Naive thymus-derived CD4-positive, alpha-beta T cell (primary cell): ENCODE data around the gene NOVA1. TPM values are rescaled to one million over a fixed set of nuclear protein-coding genes. Genes with fewer than 3 reads are reported as not detected.
"Not testable (repeated sequence)": the region's sequence is repeated elsewhere in the genome, so short reads cannot be mapped to it uniquely, and the experiment has no call there.

Experiments used
- ATAC-seq: fragments of 150-1000 bp; cut with Tn5 transposase; 2 replicates; pipeline ENCODE4 v1.10.0; 2021; ENCODE audit warnings: mild to moderate bottlenecking, moderate library complexity
- CTCF ChIA-PET: fragments of 350-600 bp; sonication (Branson Sonifier 250); formaldehyde crosslinking; loops from one replicate; lab custom pipeline; 2021; ENCODE audit warnings: antibody characterized with exemption; lab: Charles Lee
- POLR2A ChIA-PET: fragments of 350-600 bp; sonication (Branson Sonifier 250); formaldehyde crosslinking; loops from one replicate; lab custom pipeline; 2021; ENCODE audit warnings: antibody characterized with exemption, inconsistent platforms; lab: Charles Lee
- DNase-seq, 9 donors: peaks; one replicate each; pipeline versions ENCODE4 v3.0.0 to v3.0.0-alpha.2; 2020 to 2022; ENCODE audit warnings: mixed read lengths in 1 of 9
- H3K27ac ChIP-seq: one replicate; pipeline ENCODE4 v1.7.0; 2013; ENCODE audit warnings: mild to moderate bottlenecking, low read depth, low read length, moderate library complexity
- H3K27me3 ChIP-seq, 2 donors: one replicate each; pipeline ENCODE4 v1.7.0; 2013; ENCODE audit warnings: low read length in 2 of 2, mild to moderate bottlenecking in 2 of 2, moderate library complexity in 2 of 2; ENCODE audit not compliant: control insufficient read depth in 2 of 2, insufficient read depth in 2 of 2
- H3K36me3 ChIP-seq, 3 experiments: 1 replicate in 2 of 3; 2 replicates in 1 of 3; pipeline ENCODE4 v1.7.0; 2013; ENCODE audit warnings: low read length in 3 of 3, mild to moderate bottlenecking in 3 of 3, moderate library complexity in 1 of 3; ENCODE audit not compliant: insufficient read depth in 3 of 3, control insufficient read depth in 2 of 3
- H3K4me1 ChIP-seq, 2 donors: one replicate each; pipeline ENCODE4 v1.7.0; 2013; ENCODE audit warnings: low read length in 2 of 2, mild to moderate bottlenecking in 2 of 2, moderate library complexity in 1 of 2; ENCODE audit not compliant: control insufficient read depth in 2 of 2, insufficient read depth in 2 of 2
- H3K4me3 ChIP-seq: 2 replicates; pipeline ENCODE4 v1.7.0; 2013; ENCODE audit warnings: mild to moderate bottlenecking, low read length
- H3K9me3 ChIP-seq, 3 experiments: 1 replicate in 2 of 3; 2 replicates in 1 of 3; pipeline ENCODE4 v1.7.0; 2013; ENCODE audit warnings: low read length in 3 of 3; ENCODE audit not compliant: control insufficient read depth in 2 of 3
- H3K27ac Mint-ChIP-seq, 9 donors: one replicate each; pipeline ENCODE4 v1.8.0; 2020 to 2022; ENCODE audit warnings: mixed read lengths in 9 of 9, mild to moderate bottlenecking in 8 of 9, moderate library complexity in 5 of 9, inconsistent platforms in 2 of 9
- H3K27me3 Mint-ChIP-seq, 5 donors: one replicate each; pipeline ENCODE4 v1.8.0; 2021 to 2022; ENCODE audit warnings: mixed read lengths in 5 of 5, mild to moderate bottlenecking in 1 of 5
- H3K36me3 Mint-ChIP-seq, 5 donors: one replicate each; pipeline ENCODE4 v1.8.0; 2020 to 2022; ENCODE audit warnings: mixed read lengths in 5 of 5, mild to moderate bottlenecking in 3 of 5, inconsistent platforms in 1 of 5
- H3K4me1 Mint-ChIP-seq, 7 donors: one replicate each; pipeline ENCODE4 v1.8.0; 2020 to 2022; ENCODE audit warnings: mixed read lengths in 7 of 7, mild to moderate bottlenecking in 3 of 7, inconsistent platforms in 1 of 7
- H3K4me3 Mint-ChIP-seq, 10 donors: one replicate each; pipeline ENCODE4 v1.8.0; 2020 to 2022; ENCODE audit warnings: mild to moderate bottlenecking in 10 of 10, mixed read lengths in 10 of 10, moderate library complexity in 6 of 10, inconsistent platforms in 2 of 10
- H3K9me3 Mint-ChIP-seq, 11 donors: one replicate each; pipeline ENCODE4 v1.8.0; 2020 to 2022; ENCODE audit warnings: mixed read lengths in 11 of 11, mild to moderate bottlenecking in 4 of 11, inconsistent platforms in 1 of 11, moderate library complexity in 1 of 11
- intact Hi-C, 2 donors: fragments of 100-400 bp; cut with micrococcal nuclease; formaldehyde crosslinking; loops; one replicate each; pipeline ENCODE4 v1.15.1; 2023
- polyA plus RNA-seq, 2 donors: library from polyadenylated mRNA; unstranded; fragments of 300-500 nt; fragmentation: Illumina TruSeq; gene quantifications; one replicate each; pipeline ENCODE4 v1.2.3, GENCODE V29; 2021
- total RNA-seq, 6 experiments: library from RNA in 5 of 6; stranded (reverse) in 5 of 6; gene quantifications; 1 replicate in 5 of 6; 2 replicates in 1 of 6; pipeline ENCODE4 v1.2.3 and lab custom pipeline; 2021 to 2026

The NOVA1 gene
- total RNA-seq: under 1 TPM in 2 of 5 experiments, not detected in 3; 0.24 to 0.37 TPM
- polyA plus RNA-seq: not detected
- not detected for total RNA-seq (lab: John Stamatoyannopoulos, UW)

GRCh38 chr14:26597589-26598080, at the start of gene NOVA1:
Gene NOVA1 (minus strand): TSS chr14:26598033. CDS start chr14:26597436, 597 bp downstream.
- Mint-ChIP-seq H3K36me3 (peaks cover 0 to 3% (median 0%) of the 10 kb centered on the region in 5 donors), H3K27me3 (peaks cover 28 to 48% (median 43%) of the 10 kb centered on the region in 5 donors), H3K4me3 (peak within 1 kb of the TSS in 9 of 10 donors; percentile 25 to 66 (median 45)), H3K4me1 (peaks cover 0 to 6% (median 4%) of the 10 kb centered on the region in 7 donors), H3K9me3 (peaks cover 0 to 28% (median 13%) of the 10 kb centered on the region in 11 donors), H3K27ac (peak within 1 kb of the TSS in 1 of 9 donors; percentile 29)
- peaks cover 0 to 4% of the 10 kb centered on the region in 2 donors for H3K27me3 ChIP-seq
- no peaks in the 10 kb centered on the region for H3K36me3 ChIP-seq
- no peak for ATAC-seq
- ChIA-PET CTCF (no interaction called here), POLR2A (no interaction called here)
- intact Hi-C loops: no loop called here
- H3K4me3 ChIP-seq: no peak within 1 kb of the TSS
- DNase-seq: no peak
- H3K4me1 ChIP-seq: no peaks in the 10 kb centered on the region
- H3K27ac ChIP-seq: no peak within 1 kb of the TSS
- no peaks in the 10 kb centered on the region for H3K9me3 ChIP-seq

- DNase-seq, H3K27me3 Mint-ChIP-seq, H3K27me3 ChIP-seq, H3K4me3 Mint-ChIP-seq, H3K4me3 ChIP-seq, CTCF ChIA-PET, H3K4me1 ChIP-seq, POLR2A ChIA-PET, H3K36me3 ChIP-seq, intact Hi-C loops, H3K27ac ChIP-seq, H3K27ac Mint-ChIP-seq, H3K4me1 Mint-ChIP-seq, H3K9me3 ChIP-seq, ATAC-seq: not testable (repeated sequence)
- Mint-ChIP-seq H3K36me3 (peaks cover 0 to 15% (median 0%) of the 10 kb centered on the region in 5 donors), H3K9me3 (peaks cover 0 to 56% (median 21%) of the 10 kb centered on the region in 11 donors)
Measured at GRCh38 chr14:26645057-26645456, 47.2 kb upstream of the NOVA1 start.

GRCh38 chr14:26636561-26636960, 38.7 kb upstream of the NOVA1 start:
- peaks cover 0 to 3% (median 0%) of the 10 kb centered on the region in 5 donors for H3K36me3 Mint-ChIP-seq
- no peaks in the 10 kb centered on the region for H3K4me1 Mint-ChIP-seq
- no peak overlapping the region for H3K27ac ChIP-seq
- H3K9me3 ChIP-seq: no peaks in the 10 kb centered on the region
- no peaks in the 10 kb centered on the region for H3K4me1 ChIP-seq
- H3K27ac Mint-ChIP-seq: no peak overlapping the region
- H3K4me3 Mint-ChIP-seq: no peak overlapping the region
- DNase-seq (no peak), ATAC-seq (no peak)
- H3K4me3 ChIP-seq: no peak overlapping the region
- intact Hi-C loops: no loop called here
- H3K9me3 Mint-ChIP-seq: peaks cover 5 to 23% (median 10%) of the 10 kb centered on the region in 11 donors
- H3K36me3 ChIP-seq: no peaks in the 10 kb centered on the region
- POLR2A ChIA-PET: no interaction called here
- no peaks in the 10 kb centered on the region for H3K27me3 Mint-ChIP-seq
- H3K27me3 ChIP-seq: no peaks in the 10 kb centered on the region
- CTCF ChIA-PET: no interaction called here

- H3K27me3 ChIP-seq, H3K27ac Mint-ChIP-seq, H3K4me3 ChIP-seq, H3K4me1 Mint-ChIP-seq, intact Hi-C loops, H3K4me1 ChIP-seq, CTCF ChIA-PET, H3K36me3 ChIP-seq, H3K36me3 Mint-ChIP-seq, ATAC-seq, DNase-seq, H3K4me3 Mint-ChIP-seq, H3K9me3 ChIP-seq, POLR2A ChIA-PET, H3K27ac ChIP-seq, H3K27me3 Mint-ChIP-seq: not testable (repeated sequence)
- peaks cover 0 to 15% (median 5%) of the 10 kb centered on the region in 11 donors for H3K9me3 Mint-ChIP-seq
Measured at GRCh38 chr14:26634946-26635345, 37.1 kb upstream of the NOVA1 start.

- DNase-seq (no peak), ATAC-seq (no peak)
- Mint-ChIP-seq H3K9me3 (peaks cover 0 to 27% (median 11%) of the 10 kb centered on the region in 11 donors), H3K4me3 (no peak overlapping the region), H3K36me3 (no peaks in the 10 kb centered on the region), H3K27me3 (no peaks in the 10 kb centered on the region), H3K27ac (no peak overlapping the region), H3K4me1 (no peaks in the 10 kb centered on the region)
- no peaks in the 10 kb centered on the region for H3K4me1 ChIP-seq
- CTCF ChIA-PET: no interaction called here
- intact Hi-C loops: no loop called here
- no peak overlapping the region for H3K4me3 ChIP-seq
- POLR2A ChIA-PET: no interaction called here
- H3K27ac ChIP-seq: no peak overlapping the region
- no peaks in the 10 kb centered on the region for H3K9me3 ChIP-seq
- no peaks in the 10 kb centered on the region for H3K36me3 ChIP-seq
- no peaks in the 10 kb centered on the region for H3K27me3 ChIP-seq
Measured at GRCh38 chr14:26626256-26626655, 28.4 kb upstream of the NOVA1 start.

- CTCF ChIA-PET: no interaction called here
Measured at GRCh38 chr14:26622611-26623010, 24.8 kb upstream of the NOVA1 start.

More at GRCh38 chr14:26622611-26623010, 24.8 kb upstream of the NOVA1 start:
- ATAC-seq (no peak), DNase-seq (no peak)
- H3K27me3 Mint-ChIP-seq: no peaks in the 10 kb centered on the region
- no peaks in the 10 kb centered on the region for H3K4me1 Mint-ChIP-seq
- no peak overlapping the region for H3K27ac Mint-ChIP-seq
- Histone ChIP-seq H3K9me3 (no peaks in the 10 kb centered on the region), H3K27me3 (no peaks in the 10 kb centered on the region), H3K4me1 (no peaks in the 10 kb centered on the region), H3K36me3 (no peaks in the 10 kb centered on the region), H3K27ac (no peak overlapping the region), H3K4me3 (no peak overlapping the region)
- peaks cover 0 to 28% (median 8%) of the 10 kb centered on the region in 11 donors for H3K9me3 Mint-ChIP-seq
- POLR2A ChIA-PET: no interaction called here
- intact Hi-C loops: no loop called here
- H3K36me3 Mint-ChIP-seq: no peaks in the 10 kb centered on the region
- no peak overlapping the region for H3K4me3 Mint-ChIP-seq
